ENCODE results near the gene CTAGE1.

- TF ChIP-seq CTCF (conservative IDR thresholded peaks at IDR 0.05; ENCODE audit: low read length) (no peak), EZH2phosphoT487 (IDR thresholded peaks at IDR 0.05; ENCODE audit: borderline replicate concordance) (no peak)
Observed at GRCh38 chr18:22432657-22433137, 15.0 kb upstream of the CTAGE1 start.
